Fibroblast of lung (primary cell): ENCODE results near the gene TCOF1. TPM values are rescaled to one million over a fixed set of nuclear protein-coding genes. Genes with fewer than 3 reads are reported as not detected.

Experiments
- DNase-seq, 2 donors: peaks; one replicate each; pipeline versions ENCODE4 v3.0.0 to v3.0.0-alpha.2; 2010; ENCODE audit warnings: low read depth in 2 of 2
- H2AFZ ChIP-seq: 2 replicates; pipeline ENCODE4 v1.5.1; 2012; ENCODE audit warnings: low read length, control low read depth, inconsistent platforms
- H3K27ac ChIP-seq: 2 replicates; pipeline ENCODE4 v1.5.1; 2011; ENCODE audit warnings: low read length, control low read depth; ENCODE audit not compliant: insufficient read depth
- H3K27me3 ChIP-seq: 2 replicates; pipeline ENCODE4 v1.5.1; 2011; ENCODE audit warnings: mild to moderate bottlenecking, low read length; ENCODE audit not compliant: control insufficient read depth, insufficient read depth
- H3K36me3 ChIP-seq: 2 replicates; pipeline ENCODE4 v1.5.1; 2011; ENCODE audit warnings: low read length; ENCODE audit not compliant: control insufficient read depth, insufficient read depth
- H3K4me1 ChIP-seq: 2 replicates; pipeline ENCODE4 v1.5.1; 2011; ENCODE audit warnings: low read length; ENCODE audit not compliant: control insufficient read depth, insufficient read depth; ENCODE audit errors: extremely low read depth
- H3K4me2 ChIP-seq: 2 replicates; pipeline ENCODE4 v1.5.1; 2011; ENCODE audit warnings: low read length, control low read depth; ENCODE audit not compliant: insufficient read depth; ENCODE audit errors: extremely low read depth
- H3K4me3 ChIP-seq, 4 experiments: fragments of 200-600 bp in 1 of 4; sonication (generic) in 1 of 4; replicated peaks in 1 of 4; 2 replicates each; pipeline ENCODE4 v1.5.1; 2011 to 2016; ENCODE audit warnings: low read length in 4 of 4, low read depth in 3 of 4, mild to moderate bottlenecking in 3 of 4, control low read depth in 2 of 4, inconsistent platforms in 1 of 4, mixed read lengths in 1 of 4; ENCODE audit not compliant: insufficient read depth in 1 of 4; ENCODE audit errors: control extremely low read depth in 1 of 4
- H3K79me2 ChIP-seq: 2 replicates; pipeline ENCODE4 v1.5.1; 2012; ENCODE audit warnings: mild to moderate bottlenecking, low read length, inconsistent platforms; ENCODE audit not compliant: control insufficient read depth, insufficient read depth
- H3K9ac ChIP-seq: 2 replicates; pipeline ENCODE4 v1.5.1; 2011; ENCODE audit warnings: mild to moderate bottlenecking, low read length, control low read depth; ENCODE audit not compliant: insufficient read depth
- H3K9me3 ChIP-seq: 2 replicates; pipeline ENCODE4 v1.5.1; 2012; ENCODE audit warnings: low read depth, low read length; ENCODE audit not compliant: control insufficient read depth, insufficient read depth
- H4K20me1 ChIP-seq: 2 replicates; pipeline ENCODE4 v1.5.1; 2011; ENCODE audit warnings: low read length; ENCODE audit not compliant: control insufficient read depth, insufficient read depth; ENCODE audit errors: extremely low read depth
- CTCF ChIP-seq, 2 donors: IDR thresholded peaks in 1 of 2; conservative IDR thresholded peaks in 1 of 2; 1 replicate in 1 of 2; 2 replicates in 1 of 2; pipeline ENCODE4 v1.5.1; 2011 to 2012; ENCODE audit warnings: low read length in 2 of 2, control low read depth in 1 of 2, inconsistent platforms in 1 of 2, low read depth in 1 of 2, mild to moderate bottlenecking in 1 of 2
- EZH2 ChIP-seq: IDR thresholded peaks from 2 replicates; pipeline ENCODE4 v1.5.1; 2012; ENCODE audit warnings: low read length, control low read depth, mild to moderate bottlenecking; ENCODE audit errors: missing control alignments
- polyA minus RNA-seq: library from RNA; depleted of rRNA, polyadenylated mRNA; stranded (reverse); fragments of >200 nt; gene quantifications from 2 replicates; pipeline ENCODE4 v1.2.3, GENCODE V29; 2011; ENCODE audit warnings: low replicate concordance
- polyA plus RNA-seq, 2 donors: library from polyadenylated mRNA; depleted of rRNA in 1 of 2; stranded (reverse) in 1 of 2; unstranded in 1 of 2; fragments of >200 nt; gene quantifications; 2 replicates each; pipeline ENCODE4 v1.2.1, GENCODE V29; 2011 to 2012; ENCODE audit warnings: missing spikeins in 1 of 2
- total RNA-seq: library from RNA; depleted of rRNA; stranded (reverse); fragments of >200 nt; gene quantifications from 2 replicates; pipeline ENCODE4 v1.2.1, GENCODE V29; 2014

TCOF1 gene
- total RNA-seq, result 10.6 and 11.0 TPM in 2 replicates
- polyA plus RNA-seq, result 8.5 and 12.1 TPM in 2 replicates
- 20.0 and 24.0 TPM in 2 replicates for polyA plus RNA-seq (2012)
- 18.2 and 19.0 TPM in 2 replicates for polyA minus RNA-seq

GRCh38 chr5:150357326-150358260 lies at the start of gene TCOF1:
TCOF1 (plus strand) TSS chr5:150357697; CDS start chr5:150357747, 50 bp downstream.
- H3K27me3 ChIP-seq, result no peaks in the 10 kb centered on the region
- H2AFZ ChIP-seq, result peak within 1 kb of the TSS; percentile 74
- H3K4me2 ChIP-seq, result peak within 1 kb of the TSS; percentile 89
- peak; percentile 90 to 92 for DNase-seq
- H4K20me1 ChIP-seq, result no peaks in the 10 kb centered on the region
- no peaks in the 10 kb centered on the region for H3K9me3 ChIP-seq
- TF ChIP-seq EZH2 (no peak), CTCF (conservative IDR thresholded peaks at IDR 0.05 in 1 of 2, IDR thresholded peaks at IDR 0.05 in 1 of 2; ENCODE audit: low read depth in 1 of 2, low read length in 2 of 2) (no peak)
- peak within 1 kb of the TSS; percentile 71 for H3K27ac ChIP-seq
- H3K4me3 ChIP-seq, result peak within 1 kb of the TSS; percentile 85 to 88 (median 86)
- H3K4me1 ChIP-seq, result no peaks in the 10 kb centered on the region
- H3K9ac ChIP-seq, result peak within 1 kb of the TSS; percentile 80
- H3K36me3 ChIP-seq, result peaks cover 8% of the 10 kb centered on the region
- H3K79me2 ChIP-seq, result peaks cover 25% of the 10 kb centered on the region

- Histone ChIP-seq H3K36me3 (no peaks in the 10 kb centered on the region), H4K20me1 (no peaks in the 10 kb centered on the region), H3K27ac (no peak overlapping the region), H3K27me3 (no peaks in the 10 kb centered on the region), H2AFZ (no peak overlapping the region), H3K4me1 (peaks cover 10% of the 10 kb centered on the region), H3K79me2 (no peaks in the 10 kb centered on the region), H3K9me3 (no peaks in the 10 kb centered on the region), H3K4me2 (no peak overlapping the region), H3K9ac (no peak overlapping the region), H3K4me3 (no peak overlapping the region)
- TF ChIP-seq CTCF (conservative IDR thresholded peaks at IDR 0.05 in 1 of 2, IDR thresholded peaks at IDR 0.05 in 1 of 2; ENCODE audit: low read depth in 1 of 2, low read length in 2 of 2) (no peak), EZH2 (no peak)
- no peak for DNase-seq
Measured at GRCh38 chr5:150309101-150309885, 48.2 kb upstream of the TCOF1 start.

- Histone ChIP-seq H3K9ac (no peak overlapping the region), H3K4me3 (no peak overlapping the region), H3K79me2 (no peaks in the 10 kb centered on the region), H3K36me3 (no peaks in the 10 kb centered on the region), H2AFZ (no peak overlapping the region), H4K20me1 (no peaks in the 10 kb centered on the region), H3K4me2 (no peak overlapping the region), H3K27me3 (no peaks in the 10 kb centered on the region), H3K4me1 (peaks cover 8% of the 10 kb centered on the region), H3K27ac (no peak overlapping the region), H3K9me3 (no peaks in the 10 kb centered on the region)
- no peak for TF ChIP-seq CTCF (conservative IDR thresholded peaks at IDR 0.05 in 1 of 2, IDR thresholded peaks at IDR 0.05 in 1 of 2; ENCODE audit: low read depth in 1 of 2, low read length in 2 of 2)
- no peak for TF ChIP-seq EZH2
- no peak for DNase-seq
Measured at GRCh38 chr5:150309886-150310239, 47.6 kb upstream of the TCOF1 start.
